Tibial artery (tissue), 4 donors: ENCODE measurements around the gene CCDC57.

Experiments
- DNase-seq, 2 donors: peaks; one replicate each; pipeline ENCODE4 v3.0.0-alpha.2; 2019
- H3K27ac ChIP-seq, 2 donors: fragments of 200-600 bp; sonication (generic) in 1 of 2; 1 replicate in 1 of 2; 2 replicates in 1 of 2; pipeline ENCODE4 v1.5.1; 2018 to 2019; ENCODE audit warnings: mild to moderate bottlenecking in 1 of 2
- H3K27me3 ChIP-seq, 2 donors: fragments of 200-600 bp; sonication (generic) in 1 of 2; one replicate each; pipeline versions ENCODE4 v1.5.1 to v1.6.0; 2016 to 2019
- H3K36me3 ChIP-seq, 3 donors: fragments of 200-600 bp; sonication (generic) in 2 of 3; one replicate each; pipeline ENCODE4 v1.5.1; 2016 to 2019; ENCODE audit warnings: mild to moderate bottlenecking in 2 of 3
- H3K4me1 ChIP-seq, 4 donors: fragments of 200-600 bp; sonication (generic) in 2 of 4; 1 replicate in 3 of 4; 2 replicates in 1 of 4; pipeline ENCODE4 v1.5.1; 2016 to 2019
- H3K4me3 ChIP-seq, 2 donors: fragments of 200-600 bp; sonication (generic) in 1 of 2; 1 replicate in 1 of 2; 2 replicates in 1 of 2; pipeline ENCODE4 v1.5.1; 2018 to 2019; ENCODE audit warnings: mild to moderate bottlenecking in 2 of 2
- H3K9me3 ChIP-seq, 3 donors: fragments of 200-600 bp; sonication (generic) in 1 of 3; one replicate each; pipeline ENCODE4 v1.5.1; 2016 to 2019
- intact Hi-C: fragments of 100-400 bp; cut with DNase I; formaldehyde crosslinking; loops from one replicate; pipeline ENCODE4 v1.15.0; 2023; ENCODE audit warnings: low total_unique reads
- TF ChIP-seq, protein P1 (sequence below), 2 experiments: fragments of 200-600 bp in 1 of 2; fragments of 450-650 bp in 1 of 2; IDR thresholded peaks; one replicate each; pipeline ENCODE4 v1.5.1; 2017 to 2019; ENCODE audit warnings: antibody characterized with exemption in 2 of 2, mild to moderate bottlenecking in 1 of 2, moderate library complexity in 1 of 2

The CCDC57 gene

DNA sequence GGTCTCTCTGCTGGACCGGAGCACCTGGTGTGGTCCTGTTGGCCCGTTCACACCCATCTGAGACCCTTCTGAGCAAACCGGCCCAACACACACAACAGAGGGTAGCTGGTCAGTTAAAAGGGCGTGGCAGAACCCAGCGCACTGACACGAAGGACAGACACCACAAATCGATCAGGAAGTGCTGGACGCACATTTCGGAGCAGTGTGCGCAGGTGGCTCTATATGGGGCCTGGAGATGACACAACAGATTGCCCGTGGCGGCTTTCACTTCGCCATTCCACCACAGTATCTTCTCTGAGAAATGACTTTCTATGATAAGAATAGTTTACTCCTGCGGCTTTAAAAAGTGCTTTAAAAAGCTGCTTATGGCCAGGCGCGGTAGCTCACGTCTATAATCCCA is 12.5 kb downstream of the CCDC57 start:
- Histone ChIP-seq H3K9me3 (no peaks in the 10 kb centered on the region), H3K27ac (no peak overlapping the region), H3K27me3 (no peaks in the 10 kb centered on the region), H3K4me1 (no peaks in the 10 kb centered on the region), H3K36me3 (peaks cover 12 to 44% (median 28%) of the 10 kb centered on the region in 3 donors), H3K4me3 (no peak overlapping the region)
- intact Hi-C loops: no loop called here
- TF ChIP-seq, protein P1, sequence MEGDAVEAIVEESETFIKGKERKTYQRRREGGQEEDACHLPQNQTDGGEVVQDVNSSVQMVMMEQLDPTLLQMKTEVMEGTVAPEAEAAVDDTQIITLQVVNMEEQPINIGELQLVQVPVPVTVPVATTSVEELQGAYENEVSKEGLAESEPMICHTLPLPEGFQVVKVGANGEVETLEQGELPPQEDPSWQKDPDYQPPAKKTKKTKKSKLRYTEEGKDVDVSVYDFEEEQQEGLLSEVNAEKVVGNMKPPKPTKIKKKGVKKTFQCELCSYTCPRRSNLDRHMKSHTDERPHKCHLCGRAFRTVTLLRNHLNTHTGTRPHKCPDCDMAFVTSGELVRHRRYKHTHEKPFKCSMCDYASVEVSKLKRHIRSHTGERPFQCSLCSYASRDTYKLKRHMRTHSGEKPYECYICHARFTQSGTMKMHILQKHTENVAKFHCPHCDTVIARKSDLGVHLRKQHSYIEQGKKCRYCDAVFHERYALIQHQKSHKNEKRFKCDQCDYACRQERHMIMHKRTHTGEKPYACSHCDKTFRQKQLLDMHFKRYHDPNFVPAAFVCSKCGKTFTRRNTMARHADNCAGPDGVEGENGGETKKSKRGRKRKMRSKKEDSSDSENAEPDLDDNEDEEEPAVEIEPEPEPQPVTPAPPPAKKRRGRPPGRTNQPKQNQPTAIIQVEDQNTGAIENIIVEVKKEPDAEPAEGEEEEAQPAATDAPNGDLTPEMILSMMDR (IDR thresholded peaks at IDR 0.05): no peak
- DNase-seq: no peak

DNA sequence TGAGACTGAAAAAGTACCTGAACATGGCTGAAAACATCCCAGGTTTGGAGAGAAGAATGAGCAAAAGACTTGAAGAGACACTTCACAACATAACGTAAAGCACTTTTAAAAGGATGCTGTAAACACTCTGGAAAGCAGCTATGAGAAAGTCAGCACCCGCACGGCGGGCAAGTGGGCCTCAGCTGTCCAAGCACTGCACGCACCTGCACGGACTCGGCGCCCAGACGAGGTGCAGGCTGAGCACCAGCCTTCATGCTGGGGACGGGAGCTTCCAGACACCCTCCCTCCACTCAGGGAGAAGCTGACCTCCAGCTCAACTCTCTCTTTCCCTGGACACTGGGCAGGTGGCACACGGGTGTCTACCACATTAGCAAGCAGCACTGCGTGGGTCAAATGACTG is 13.1 kb downstream of the CCDC57 start:
- Histone ChIP-seq H3K4me3 (no peak overlapping the region), H3K36me3 (peaks cover 19 to 50% (median 35%) of the 10 kb centered on the region in 3 donors), H3K4me1 (no peaks in the 10 kb centered on the region), H3K27ac (no peak overlapping the region), H3K9me3 (no peaks in the 10 kb centered on the region), H3K27me3 (no peaks in the 10 kb centered on the region)
- TF ChIP-seq, protein P1 (IDR thresholded peaks at IDR 0.05): no peak
- intact Hi-C loops: no loop called here
- no peak for DNase-seq

DNA sequence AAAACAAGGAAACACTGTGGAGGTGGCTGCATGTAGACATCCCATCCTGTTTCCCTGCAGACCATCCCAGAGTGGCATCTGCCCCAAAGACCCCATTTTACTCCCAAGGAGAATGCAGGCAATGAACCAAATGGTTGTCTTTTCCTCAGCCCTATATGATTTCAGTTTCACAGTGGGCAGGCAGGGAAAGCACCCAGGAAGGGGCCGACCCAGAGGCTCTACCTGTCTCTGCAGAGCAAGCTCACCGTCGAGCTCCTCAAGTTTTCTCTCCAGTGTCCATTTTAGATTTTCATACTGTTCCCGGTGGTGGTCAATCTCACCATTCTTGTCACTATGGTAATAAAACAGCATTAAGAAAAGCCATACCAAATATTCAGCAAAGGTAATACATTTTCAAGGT is 14.6 kb downstream of the CCDC57 start:
- H3K27ac ChIP-seq: no peak overlapping the region
- intact Hi-C loops: no loop called here
- no peaks in the 10 kb centered on the region for H3K27me3 ChIP-seq
- DNase-seq: no peak
- TF ChIP-seq, protein P1 (IDR thresholded peaks at IDR 0.05): no peak
- peaks cover 22 to 64% (median 47%) of the 10 kb centered on the region in 3 donors for H3K36me3 ChIP-seq
- H3K4me1 ChIP-seq: no peaks in the 10 kb centered on the region
- H3K9me3 ChIP-seq: no peaks in the 10 kb centered on the region
- H3K4me3 ChIP-seq: no peak overlapping the region

DNA sequence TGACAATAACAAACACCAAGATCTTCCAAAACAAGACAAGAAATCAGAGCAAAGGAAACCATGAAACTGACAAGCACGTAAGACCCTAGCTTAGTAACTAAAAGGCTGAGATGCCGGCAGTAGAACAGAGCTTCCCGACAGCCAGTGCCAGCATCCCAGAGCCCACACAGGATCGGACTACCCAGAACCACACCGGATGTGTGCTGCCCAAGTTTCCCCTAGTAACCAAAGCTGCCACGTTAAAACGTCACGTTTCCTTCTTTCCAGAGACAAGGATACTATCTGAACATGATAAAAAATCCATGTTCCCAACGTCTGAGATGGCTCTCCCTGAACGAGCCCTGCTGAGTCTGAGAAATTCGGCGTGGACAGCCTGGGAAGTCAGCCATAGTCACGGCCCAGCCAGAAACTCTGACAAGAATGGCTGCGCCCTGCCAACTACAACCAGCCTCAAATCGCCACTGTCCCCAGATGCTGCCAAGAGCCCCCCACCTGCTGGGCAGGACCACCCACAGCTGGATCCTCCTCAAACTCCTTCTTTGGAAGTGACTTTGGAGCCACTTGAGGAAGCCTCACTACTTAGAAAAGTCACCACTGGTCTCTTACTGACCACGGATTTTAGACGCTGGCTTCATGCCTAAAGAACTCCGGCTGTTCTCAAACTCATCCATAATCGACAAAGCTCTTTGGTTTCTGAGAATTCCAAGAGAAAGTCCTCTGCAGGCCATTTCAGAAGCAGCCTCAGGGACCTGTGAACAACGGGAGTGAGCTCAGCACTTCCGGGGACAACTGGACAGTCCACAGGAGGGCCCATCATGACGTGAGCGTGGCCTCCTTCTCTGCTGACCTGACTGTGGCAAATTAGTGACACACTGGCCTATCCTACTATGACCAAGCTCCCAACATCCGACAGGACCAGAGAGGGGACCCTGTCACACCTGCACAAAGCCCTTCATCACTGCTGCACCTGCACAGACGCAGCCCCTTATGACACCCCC is 16.7 kb downstream of the CCDC57 start:
- no peak for DNase-seq
- TF ChIP-seq, protein P1 (IDR thresholded peaks at IDR 0.05): no peak
- H3K27me3 ChIP-seq: no peaks in the 10 kb centered on the region
- H3K9me3 ChIP-seq: no peaks in the 10 kb centered on the region
- intact Hi-C loops: no loop called here
- no peaks in the 10 kb centered on the region for H3K4me1 ChIP-seq
- H3K27ac ChIP-seq: peak overlapping the region in 1 of 2 donors; percentile 12
- H3K36me3 ChIP-seq: peaks cover 22 to 84% (median 55%) of the 10 kb centered on the region in 3 donors
- no peak overlapping the region for H3K4me3 ChIP-seq

DNA sequence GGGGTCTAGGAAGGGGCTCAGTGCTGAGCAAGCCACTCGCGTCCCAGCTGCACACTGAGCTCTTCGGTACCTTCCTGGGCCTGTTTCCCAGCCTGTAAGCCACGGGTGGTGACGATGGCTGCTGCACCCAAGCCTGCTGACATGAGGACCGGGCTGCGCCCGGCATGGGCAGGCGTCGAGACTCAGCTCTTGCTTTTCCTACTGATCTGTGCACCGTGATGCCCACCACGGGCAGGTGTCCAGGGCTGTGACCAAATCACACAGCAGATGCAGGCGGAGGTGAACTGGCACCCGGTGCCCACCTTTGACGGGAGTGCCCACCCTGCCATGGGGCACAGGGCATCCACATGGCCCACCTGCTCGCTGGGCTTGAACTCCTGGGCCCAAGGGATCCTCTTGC is 17.9 kb downstream of the CCDC57 start:
- peaks cover 22 to 82% (median 47%) of the 10 kb centered on the region in 3 donors for H3K36me3 ChIP-seq
- TF ChIP-seq, protein P1 (IDR thresholded peaks at IDR 0.05): no peak
- intact Hi-C loops: no loop called here
- no peak for DNase-seq
- no peaks in the 10 kb centered on the region for H3K4me1 ChIP-seq
- H3K27me3 ChIP-seq: no peaks in the 10 kb centered on the region
- H3K27ac ChIP-seq: no peak overlapping the region
- no peaks in the 10 kb centered on the region for H3K9me3 ChIP-seq
- no peak overlapping the region for H3K4me3 ChIP-seq
